GM18505 (cell line): ENCODE results near the gene PROB1.
A peak's percentile ranks its signal among the peaks of the same experiment; 100 is the strongest.
"Not testable (repeated sequence)": the region's sequence is repeated elsewhere in the genome, so short reads cannot be mapped to it uniquely, and the experiment has no call there.

Source experiments
- ATAC-seq: cut with Tn5 transposase; IDR thresholded peaks from one replicate; pipeline ENCODE4 v1.9.1; 2021; ENCODE audit not compliant: unreplicated experiment
- POLR2A ChIP-seq: IDR thresholded peaks from 4 replicates; pipeline ENCODE4 v1.6.1; 2011; ENCODE audit warnings: borderline replicate concordance; ENCODE audit not compliant: insufficient read depth, insufficient read length; ENCODE audit errors: extremely low read depth

Gene PROB1

GRCh38 chr5:139392678-139393496, 2.0 kb downstream of the PROB1 start:
- ATAC-seq: peak; percentile 41
- TF ChIP-seq POLR2A: no peak

GRCh38 chr5:139392324-139392677, 2.6 kb downstream of the PROB1 start:
- ATAC-seq: peak; percentile 14

GRCh38 chr5:139391570-139392323, 3.2 kb downstream of the PROB1 start:
- ATAC-seq: peak; percentile 0
- peak; percentile 55 for TF ChIP-seq POLR2A

More at GRCh38 chr5:139392324-139392677, 2.6 kb downstream of the PROB1 start:
- peak; percentile 69 for TF ChIP-seq POLR2A

- ATAC-seq: no peak
- no peak for TF ChIP-seq POLR2A
These were observed 4.0 kb downstream of the PROB1 start for GRCh38 chr5:139390639-139391569.

- TF ChIP-seq POLR2A: peak; percentile 96
- ATAC-seq: peak; percentile 35
These were observed 4.9 kb downstream of the PROB1 start, which contains the start of gene MZB1 for GRCh38 chr5:139389701-139390638. TSS of gene MZB1 (minus strand) at chr5:139389913. CDS start at chr5:139389856, 57 bp downstream.

- no peak for TF ChIP-seq POLR2A
- no peak for ATAC-seq
These were observed 6.6 kb downstream of the PROB1 start for GRCh38 chr5:139388198-139388821.

- ATAC-seq: no peak
- peak; percentile 17 for TF ChIP-seq POLR2A
These were observed 7.2 kb downstream of the PROB1 start for GRCh38 chr5:139387611-139388197.

- not testable (repeated sequence) for ATAC-seq
These were observed 7.9 kb downstream of the PROB1 start for GRCh38 chr5:139386956-139387355.

- no peak for TF ChIP-seq POLR2A
- ATAC-seq: no peak
These were observed 8.9 kb downstream of the PROB1 start for GRCh38 chr5:139386050-139386438.

GRCh38 chr5:139385061-139386049, 9.5 kb downstream of the PROB1 start:
- no peak for ATAC-seq
- TF ChIP-seq POLR2A: peak; percentile 49

GRCh38 chr5:139384591-139385051, 10.3 kb downstream of the PROB1 start:
- TF ChIP-seq POLR2A: no peak
- ATAC-seq: no peak
